ENCODE measurements around the gene SCAMP1. TPM values are rescaled to one million over a fixed set of nuclear protein-coding genes. Genes with fewer than 3 reads are reported as not detected.

The SCAMP1 gene
- total and polyA plus RNA-seq, 2 experiments from 2014 or later: 57.7 to 66.9 TPM

GRCh38 chr5:78331523-78332080, 28.8 kb upstream of the SCAMP1 start:
- Histone ChIP-seq H3K27me3 (replicated peaks; ENCODE audit: insufficient read depth) (no peaks in the 10 kb centered on the region), H3K9ac (no peak overlapping the region), H3K36me3 (ENCODE audit: low read depth) (no peaks in the 10 kb centered on the region), H3K4me2 (ENCODE audit: unreplicated experiment) (no peak overlapping the region), H3K27ac (no peak overlapping the region), H3F3A (ENCODE audit: insufficient read depth) (0 out of 2 replicates have a peak, but pooled peaks cover 4% of the 10 kb centered on the region), H4K20me1 (ENCODE audit: insufficient read depth) (no peaks in the 10 kb centered on the region), H3K4me3 (no peak overlapping the region), H3K79me2 (ENCODE audit: insufficient read depth) (no peaks in the 10 kb centered on the region), H3K9me3 (ENCODE audit: low read depth) (no peaks in the 10 kb centered on the region), H3K4me1 (ENCODE audit: insufficient read depth) (peaks cover 4% of the 10 kb centered on the region; the same call in 1 of the 2 replicates), H2AFZ (no peak overlapping the region), H3K9me2 (ENCODE audit: insufficient read depth) (no peaks in the 10 kb centered on the region)
- DNase-seq: no peak
- no peak for TF ChIP-seq EZH2phosphoT487 (IDR thresholded peaks at IDR 0.05; ENCODE audit: insufficient read depth, low read depth)
- no peak for TF ChIP-seq EZH2 (IDR thresholded peaks at IDR 0.05; ENCODE audit: insufficient read depth, poor library complexity, severe bottlenecking)
- in situ Hi-C loops (cut with MboI): no loop called here

- TF ChIP-seq EZH2 (IDR thresholded peaks at IDR 0.05; ENCODE audit: insufficient read depth, poor library complexity, severe bottlenecking) (no peak), EZH2phosphoT487 (IDR thresholded peaks at IDR 0.05; ENCODE audit: insufficient read depth, low read depth) (no peak)
- Histone ChIP-seq H3K36me3 (ENCODE audit: low read depth) (no peaks in the 10 kb centered on the region), H3K9me2 (ENCODE audit: insufficient read depth) (no peaks in the 10 kb centered on the region), H2AFZ (no peak overlapping the region), H4K20me1 (ENCODE audit: insufficient read depth) (no peaks in the 10 kb centered on the region), H3K79me2 (ENCODE audit: insufficient read depth) (no peaks in the 10 kb centered on the region), H3K9ac (no peak overlapping the region), H3F3A (ENCODE audit: insufficient read depth) (no peaks in the 10 kb centered on the region), H3K27me3 (replicated peaks; ENCODE audit: insufficient read depth) (no peaks in the 10 kb centered on the region), H3K27ac (no peak overlapping the region), H3K4me1 (ENCODE audit: insufficient read depth) (no peaks in the 10 kb centered on the region), H3K4me3 (no peak overlapping the region), H3K9me3 (ENCODE audit: low read depth) (no peaks in the 10 kb centered on the region), H3K4me2 (ENCODE audit: unreplicated experiment) (no peak overlapping the region)
- DNase-seq: no peak
- WGBS, 2 experiments (ENCODE audit: low coverage in 1 of 2, low lambda C conversion rate in 2 of 2, missing lambda C conversion rate in 2 of 2): 58 to 64% methylated on average over 3 of the region's 3 CpGs
- in situ Hi-C loops (cut with MboI): no loop called here
Observed at GRCh38 chr5:78334811-78335210, 25.6 kb upstream of the SCAMP1 start.

- Histone ChIP-seq H3K9ac (no peak overlapping the region), H3K9me3 (ENCODE audit: low read depth) (no peaks in the 10 kb centered on the region), H3K9me2 (ENCODE audit: insufficient read depth) (no peaks in the 10 kb centered on the region), H2AFZ (no peak overlapping the region), H3F3A (ENCODE audit: insufficient read depth) (no peaks in the 10 kb centered on the region), H3K27ac (no peak overlapping the region), H3K36me3 (ENCODE audit: low read depth) (no peaks in the 10 kb centered on the region), H3K27me3 (replicated peaks; ENCODE audit: insufficient read depth) (no peaks in the 10 kb centered on the region), H3K4me3 (no peak overlapping the region), H3K4me1 (ENCODE audit: insufficient read depth) (no peaks in the 10 kb centered on the region), H4K20me1 (ENCODE audit: insufficient read depth) (no peaks in the 10 kb centered on the region), H3K79me2 (ENCODE audit: insufficient read depth) (no peaks in the 10 kb centered on the region), H3K4me2 (ENCODE audit: unreplicated experiment) (no peak overlapping the region)
- in situ Hi-C loops (cut with MboI): no loop called here
- TF ChIP-seq EZH2 (IDR thresholded peaks at IDR 0.05; ENCODE audit: insufficient read depth, poor library complexity, severe bottlenecking) (no peak), EZH2phosphoT487 (IDR thresholded peaks at IDR 0.05; ENCODE audit: insufficient read depth, low read depth) (no peak)
- DNase-seq: no peak
- 29% methylated on average over 2 of the region's 2 CpGs for WGBS, 2 experiments (ENCODE audit: low coverage in 1 of 2, low lambda C conversion rate in 2 of 2, missing lambda C conversion rate in 2 of 2)
Observed at GRCh38 chr5:78335976-78336375, 24.4 kb upstream of the SCAMP1 start.

GRCh38 chr5:78336698-78337097, 23.7 kb upstream of the SCAMP1 start:
- in situ Hi-C loops (cut with MboI): no loop called here
- Histone ChIP-seq H3K27ac (no peak overlapping the region), H4K20me1 (ENCODE audit: insufficient read depth) (no peaks in the 10 kb centered on the region), H3K9ac (no peak overlapping the region), H3K4me1 (ENCODE audit: insufficient read depth) (no peaks in the 10 kb centered on the region), H3K9me3 (ENCODE audit: low read depth) (no peaks in the 10 kb centered on the region), H3K4me3 (no peak overlapping the region), H3F3A (ENCODE audit: insufficient read depth) (no peaks in the 10 kb centered on the region), H3K79me2 (ENCODE audit: insufficient read depth) (no peaks in the 10 kb centered on the region), H3K9me2 (ENCODE audit: insufficient read depth) (no peaks in the 10 kb centered on the region), H2AFZ (no peak overlapping the region), H3K4me2 (ENCODE audit: unreplicated experiment) (no peak overlapping the region), H3K27me3 (replicated peaks; ENCODE audit: insufficient read depth) (no peaks in the 10 kb centered on the region), H3K36me3 (ENCODE audit: low read depth) (no peaks in the 10 kb centered on the region)
- no peak for TF ChIP-seq EZH2phosphoT487 (IDR thresholded peaks at IDR 0.05; ENCODE audit: insufficient read depth, low read depth)
- no peak for TF ChIP-seq EZH2 (IDR thresholded peaks at IDR 0.05; ENCODE audit: insufficient read depth, poor library complexity, severe bottlenecking)
- 68 to 73% methylated on average over 2 of the region's 2 CpGs for WGBS, 2 experiments (ENCODE audit: low coverage in 1 of 2, low lambda C conversion rate in 2 of 2, missing lambda C conversion rate in 2 of 2)
- no peak for DNase-seq
